Measurements from ENCODE around the gene DPP4.

- TF ChIP-seq POLR2AphosphoS5 (IDR thresholded peaks at IDR 0.05) = no peak
- TF ChIP-seq CTCF (IDR thresholded peaks at IDR 0.05) = no peak
Measured at GRCh38 chr2:161983331-161983651, 90.7 kb downstream of the DPP4 start.

Measured in prostate gland (tissue), 2 donors.